ENCODE results near the gene KCNIP1. TPM values are rescaled to one million over a fixed set of nuclear protein-coding genes. Genes with fewer than 3 reads are reported as not detected.

Gene KCNIP1
- total and polyA plus RNA-seq, 2 of the 13 experiments (the other 11 are each of a cell fraction or from before 2014, with no cell fraction given) = not detected

DNA sequence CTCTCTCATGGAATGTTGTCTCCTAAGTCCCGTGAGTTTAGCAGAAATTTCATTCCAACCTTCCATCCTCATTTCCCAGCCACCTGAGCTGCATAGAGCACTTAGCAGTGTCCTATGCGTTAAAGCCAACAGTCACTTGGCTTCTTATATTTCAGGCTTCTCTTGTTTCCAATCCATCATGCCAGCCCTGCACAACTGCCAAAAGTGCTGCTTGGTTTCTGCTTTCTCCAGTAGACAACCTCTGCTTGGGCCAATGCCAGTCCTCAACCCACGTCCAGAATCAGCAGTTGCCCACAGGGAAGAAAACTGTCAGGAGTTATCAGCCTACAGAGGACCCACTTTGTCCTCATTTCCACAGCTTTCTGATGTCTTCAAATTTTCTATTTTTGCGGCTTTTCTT lies 42.5 kb downstream of the KCNIP1 start:
- no peaks in the 10 kb centered on the region for H4K20me1 ChIP-seq (ENCODE audit: insufficient read depth, low read length)
- no peak overlapping the region for H3K27ac ChIP-seq (ENCODE audit: extremely low read length, insufficient read depth, low read length)
- no peaks in the 10 kb centered on the region; a peak in 1 of 5 replicates for H3K27me3 ChIP-seq (ENCODE audit: control insufficient read depth in 1 of 2, insufficient read depth in 2 of 2, low read length in 2 of 2)
- WGBS (ENCODE audit: low lambda C conversion rate) = 2% methylated on average over 4 of the region's 4 CpGs
- H3K4me3 ChIP-seq (replicated peaks in 1 of 3; ENCODE audit: insufficient read depth in 1 of 3, low read depth in 2 of 3, low read length in 3 of 3) = no peak overlapping the region
- peaks cover 16% of the 10 kb centered on the region for H3K9me3 ChIP-seq (ENCODE audit: low read length)
- no peaks in the 10 kb centered on the region for H3K4me1 ChIP-seq (ENCODE audit: insufficient read depth, low read length)
- in situ Hi-C loops (cut with HindIII; ENCODE audit: extremely low pct_ligation_motif_present, low pct_unique_long_range_greater_than_20kb) (no loop called here), intact Hi-C loops (cut with micrococcal nuclease; ENCODE audit: unreplicated experiment) (no loop called here)
- ChIA-PET CTCF (ENCODE audit: low intra/inter-chr PET ratio, low total read pairs) (no interaction called here), POLR2A (no interaction called here)
- no peak for DNase-seq (ENCODE audit: low spot score)
- no peak overlapping the region for H2AFZ ChIP-seq (ENCODE audit: low read length)
- H3K79me2 ChIP-seq (ENCODE audit: insufficient read depth, low read length) = no peaks in the 10 kb centered on the region
- H3K4me2 ChIP-seq (ENCODE audit: low read depth, low read length) = no peak overlapping the region
- TF ChIP-seq, protein P1, sequence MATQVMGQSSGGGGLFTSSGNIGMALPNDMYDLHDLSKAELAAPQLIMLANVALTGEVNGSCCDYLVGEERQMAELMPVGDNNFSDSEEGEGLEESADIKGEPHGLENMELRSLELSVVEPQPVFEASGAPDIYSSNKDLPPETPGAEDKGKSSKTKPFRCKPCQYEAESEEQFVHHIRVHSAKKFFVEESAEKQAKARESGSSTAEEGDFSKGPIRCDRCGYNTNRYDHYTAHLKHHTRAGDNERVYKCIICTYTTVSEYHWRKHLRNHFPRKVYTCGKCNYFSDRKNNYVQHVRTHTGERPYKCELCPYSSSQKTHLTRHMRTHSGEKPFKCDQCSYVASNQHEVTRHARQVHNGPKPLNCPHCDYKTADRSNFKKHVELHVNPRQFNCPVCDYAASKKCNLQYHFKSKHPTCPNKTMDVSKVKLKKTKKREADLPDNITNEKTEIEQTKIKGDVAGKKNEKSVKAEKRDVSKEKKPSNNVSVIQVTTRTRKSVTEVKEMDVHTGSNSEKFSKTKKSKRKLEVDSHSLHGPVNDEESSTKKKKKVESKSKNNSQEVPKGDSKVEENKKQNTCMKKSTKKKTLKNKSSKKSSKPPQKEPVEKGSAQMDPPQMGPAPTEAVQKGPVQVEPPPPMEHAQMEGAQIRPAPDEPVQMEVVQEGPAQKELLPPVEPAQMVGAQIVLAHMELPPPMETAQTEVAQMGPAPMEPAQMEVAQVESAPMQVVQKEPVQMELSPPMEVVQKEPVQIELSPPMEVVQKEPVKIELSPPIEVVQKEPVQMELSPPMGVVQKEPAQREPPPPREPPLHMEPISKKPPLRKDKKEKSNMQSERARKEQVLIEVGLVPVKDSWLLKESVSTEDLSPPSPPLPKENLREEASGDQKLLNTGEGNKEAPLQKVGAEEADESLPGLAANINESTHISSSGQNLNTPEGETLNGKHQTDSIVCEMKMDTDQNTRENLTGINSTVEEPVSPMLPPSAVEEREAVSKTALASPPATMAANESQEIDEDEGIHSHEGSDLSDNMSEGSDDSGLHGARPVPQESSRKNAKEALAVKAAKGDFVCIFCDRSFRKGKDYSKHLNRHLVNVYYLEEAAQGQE (IDR thresholded peaks at IDR 0.05; ENCODE audit: borderline replicate concordance in 1 of 2, low read depth in 1 of 2, low read length in 2 of 2) = no peak
- TF ChIP-seq KDM1A (CRISPR knock-in tag; IDR thresholded peaks at IDR 0.05) (no peak), ZFY (CRISPR knock-in tag; IDR thresholded peaks at IDR 0.05) (no peak), EEA1 (CRISPR knock-in tag; IDR thresholded peaks at IDR 0.05; ENCODE audit: borderline replicate concordance) (no peak), JUND (CRISPR knock-in tag; IDR thresholded peaks at IDR 0.05) (no peak), ELF1 (CRISPR knock-in tag; IDR thresholded peaks at IDR 0.05) (no peak), ZNF605 (CRISPR knock-in tag; IDR thresholded peaks at IDR 0.05) (no peak), XRCC5 (optimal IDR thresholded peaks at IDR 0.05; ENCODE audit: low read length) (no peak)
- TF ChIP-seq, protein P2, sequence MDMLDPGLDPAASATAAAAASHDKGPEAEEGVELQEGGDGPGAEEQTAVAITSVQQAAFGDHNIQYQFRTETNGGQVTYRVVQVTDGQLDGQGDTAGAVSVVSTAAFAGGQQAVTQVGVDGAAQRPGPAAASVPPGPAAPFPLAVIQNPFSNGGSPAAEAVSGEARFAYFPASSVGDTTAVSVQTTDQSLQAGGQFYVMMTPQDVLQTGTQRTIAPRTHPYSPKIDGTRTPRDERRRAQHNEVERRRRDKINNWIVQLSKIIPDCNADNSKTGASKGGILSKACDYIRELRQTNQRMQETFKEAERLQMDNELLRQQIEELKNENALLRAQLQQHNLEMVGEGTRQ (IDR thresholded peaks at IDR 0.05; ENCODE audit: low read depth, low read length) = no peak
- TF ChIP-seq, protein P2 (CRISPR knock-in tag; IDR thresholded peaks at IDR 0.05; ENCODE audit: borderline replicate concordance) = no peak
- TF ChIP-seq, protein P3, sequence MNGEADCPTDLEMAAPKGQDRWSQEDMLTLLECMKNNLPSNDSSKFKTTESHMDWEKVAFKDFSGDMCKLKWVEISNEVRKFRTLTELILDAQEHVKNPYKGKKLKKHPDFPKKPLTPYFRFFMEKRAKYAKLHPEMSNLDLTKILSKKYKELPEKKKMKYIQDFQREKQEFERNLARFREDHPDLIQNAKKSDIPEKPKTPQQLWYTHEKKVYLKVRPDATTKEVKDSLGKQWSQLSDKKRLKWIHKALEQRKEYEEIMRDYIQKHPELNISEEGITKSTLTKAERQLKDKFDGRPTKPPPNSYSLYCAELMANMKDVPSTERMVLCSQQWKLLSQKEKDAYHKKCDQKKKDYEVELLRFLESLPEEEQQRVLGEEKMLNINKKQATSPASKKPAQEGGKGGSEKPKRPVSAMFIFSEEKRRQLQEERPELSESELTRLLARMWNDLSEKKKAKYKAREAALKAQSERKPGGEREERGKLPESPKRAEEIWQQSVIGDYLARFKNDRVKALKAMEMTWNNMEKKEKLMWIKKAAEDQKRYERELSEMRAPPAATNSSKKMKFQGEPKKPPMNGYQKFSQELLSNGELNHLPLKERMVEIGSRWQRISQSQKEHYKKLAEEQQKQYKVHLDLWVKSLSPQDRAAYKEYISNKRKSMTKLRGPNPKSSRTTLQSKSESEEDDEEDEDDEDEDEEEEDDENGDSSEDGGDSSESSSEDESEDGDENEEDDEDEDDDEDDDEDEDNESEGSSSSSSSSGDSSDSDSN (CRISPR knock-in tag; IDR thresholded peaks at IDR 0.05) = no peak
- TF ChIP-seq, protein P4, sequence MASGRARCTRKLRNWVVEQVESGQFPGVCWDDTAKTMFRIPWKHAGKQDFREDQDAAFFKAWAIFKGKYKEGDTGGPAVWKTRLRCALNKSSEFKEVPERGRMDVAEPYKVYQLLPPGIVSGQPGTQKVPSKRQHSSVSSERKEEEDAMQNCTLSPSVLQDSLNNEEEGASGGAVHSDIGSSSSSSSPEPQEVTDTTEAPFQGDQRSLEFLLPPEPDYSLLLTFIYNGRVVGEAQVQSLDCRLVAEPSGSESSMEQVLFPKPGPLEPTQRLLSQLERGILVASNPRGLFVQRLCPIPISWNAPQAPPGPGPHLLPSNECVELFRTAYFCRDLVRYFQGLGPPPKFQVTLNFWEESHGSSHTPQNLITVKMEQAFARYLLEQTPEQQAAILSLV (CRISPR knock-in tag; IDR thresholded peaks at IDR 0.05; ENCODE audit: borderline replicate concordance) = no peak
- TF ChIP-seq, protein P5, sequence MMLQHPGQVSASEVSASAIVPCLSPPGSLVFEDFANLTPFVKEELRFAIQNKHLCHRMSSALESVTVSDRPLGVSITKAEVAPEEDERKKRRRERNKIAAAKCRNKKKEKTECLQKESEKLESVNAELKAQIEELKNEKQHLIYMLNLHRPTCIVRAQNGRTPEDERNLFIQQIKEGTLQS (CRISPR knock-in tag; IDR thresholded peaks at IDR 0.05) = no peak
- no peak for FAIRE-seq
- no peak for ATAC-seq
- BruUV-seq (replicated peaks) = no TSS peak
- H3K9ac ChIP-seq (ENCODE audit: insufficient read depth, low read depth, low read length) = no peak overlapping the region
- no peaks in the 10 kb centered on the region for H3K36me3 ChIP-seq (replicated peaks in 1 of 2; ENCODE audit: control insufficient read depth in 1 of 2, insufficient read depth in 2 of 2, low read length in 2 of 2)

Data from HepG2 (cell line).